LoVo (cell line): ENCODE measurements around the gene STPG1.

Source experiments
- DNase-seq: peaks from one replicate; pipeline ENCODE4 v3.0.0-alpha.2; 2016; ENCODE audit warnings: low spot score

STPG1 gene

DNA sequence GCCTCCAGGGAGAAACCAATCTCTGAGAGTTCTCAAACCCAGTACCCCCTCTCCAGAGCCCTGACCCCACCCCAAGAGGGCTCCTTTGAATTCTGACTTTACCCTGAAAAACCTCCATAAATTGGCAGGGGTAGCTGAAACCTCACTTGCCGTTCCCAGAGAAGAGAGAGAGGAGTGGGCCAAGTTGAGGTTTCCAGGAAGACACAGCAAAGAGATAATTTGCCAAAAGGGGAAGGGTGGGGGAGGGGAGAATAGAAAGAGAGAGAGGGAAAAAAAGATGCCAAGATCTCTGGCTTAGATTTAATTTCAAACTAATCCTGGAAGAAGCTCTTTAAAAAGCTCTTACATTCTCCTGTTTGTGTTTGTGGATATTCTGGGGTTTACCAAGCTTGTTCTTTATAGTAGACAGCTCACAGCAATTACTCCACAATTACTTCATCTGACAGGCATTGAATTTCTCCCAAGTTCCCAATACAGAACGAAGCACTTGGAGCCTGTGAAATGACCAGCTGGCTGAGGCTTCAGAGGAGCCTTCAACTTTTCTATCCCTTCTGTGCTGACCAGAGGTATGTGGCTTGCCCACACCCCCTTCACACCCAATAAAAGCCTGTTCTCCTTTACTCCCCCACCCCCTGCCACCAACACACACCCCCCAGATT is 95.5 kb downstream of the STPG1 start:
- no peak for DNase-seq

DNA sequence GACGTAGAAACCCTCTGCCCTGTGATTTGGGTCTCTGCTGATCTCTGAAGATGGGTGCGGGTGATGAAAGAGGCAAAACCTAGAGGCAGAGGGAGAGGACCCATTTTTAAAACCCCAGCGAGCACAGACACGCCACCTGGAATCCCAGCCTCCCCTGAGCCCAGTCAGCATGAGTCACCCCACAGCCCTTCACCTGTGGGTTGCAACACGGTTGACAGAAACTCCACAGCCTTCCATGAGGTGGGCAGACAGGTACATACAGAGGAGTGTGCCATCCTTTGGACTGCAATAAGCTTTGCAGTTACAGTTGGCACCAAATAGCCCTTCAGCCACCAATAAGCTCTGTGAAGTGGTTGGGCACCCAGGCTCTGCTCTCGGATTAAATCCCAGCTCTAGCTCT is 96.5 kb downstream of the STPG1 start:
- peak; percentile 36 for DNase-seq

DNA sequence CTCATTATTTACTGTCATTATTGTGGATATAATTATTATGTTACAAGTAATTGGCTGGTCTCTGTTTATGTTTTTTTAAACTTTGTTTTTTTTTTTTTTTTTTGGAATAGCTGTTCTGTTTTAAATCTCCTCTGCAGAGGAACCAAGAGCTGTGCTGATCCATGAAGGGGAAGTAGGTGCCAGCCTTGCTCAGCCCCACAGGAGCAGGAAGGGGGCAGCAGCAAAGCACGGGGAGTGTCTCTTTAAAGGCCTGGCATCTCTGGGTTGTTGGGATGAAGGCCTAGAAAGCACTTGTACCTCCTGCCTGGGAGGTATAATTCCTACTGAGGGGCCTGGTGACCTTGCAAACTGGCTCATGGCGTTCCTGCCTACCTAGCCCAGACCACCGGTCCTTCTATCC is 96.9 kb downstream of the STPG1 start:
- no peak for DNase-seq

DNA sequence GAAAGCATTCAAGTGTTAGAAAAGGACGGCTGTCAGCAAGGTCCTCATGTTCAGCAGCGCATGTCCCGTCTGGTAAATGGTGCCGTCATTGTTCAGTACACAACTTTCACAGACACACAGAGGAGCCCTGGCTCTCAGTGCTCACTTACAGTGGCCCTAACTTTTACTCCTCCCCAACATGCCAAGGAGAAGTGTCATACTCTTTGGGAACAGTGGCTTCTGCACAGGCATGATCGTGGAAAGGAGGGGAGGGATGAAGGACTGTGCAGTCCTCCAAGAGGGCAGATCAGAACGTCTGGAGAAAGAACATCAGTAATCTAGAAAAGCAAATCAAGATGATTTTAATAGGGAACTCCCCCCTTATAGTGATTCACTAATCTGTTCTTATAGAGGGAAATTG is 98.2 kb downstream of the STPG1 start:
- DNase-seq: no peak

- no peak for DNase-seq
These were observed 101.8 kb downstream of the STPG1 start for GRCh38 chr1:24311741-24312140.

GRCh38 chr1:24311234-24311633 is 102.3 kb downstream of the STPG1 start:
- DNase-seq: no peak

GRCh38 chr1:24309762-24310485 is 103.7 kb downstream of the STPG1 start:
- no peak for DNase-seq

GRCh38 chr1:24308365-24309015 is 105.1 kb downstream of the STPG1 start:
- no peak for DNase-seq
